ENCODE measurements around the gene TRH.

The TRH gene

GRCh38 chr3:129936757-129937156 lies 37.8 kb upstream of the TRH start:
- Histone ChIP-seq H3K4me1 (ENCODE audit: control insufficient read depth in 1 of 2, insufficient read depth in 1 of 2, low read depth in 1 of 2, low read length in 1 of 2) (peaks cover 3 to 13% of the 10 kb centered on the region in 2 experiments), H3K9me3 (no peaks in the 10 kb centered on the region), H3K27me3 (no peaks in the 10 kb centered on the region), H3K4me3 (ENCODE audit: low read depth in 1 of 2, low read length in 1 of 2) (peak overlapping the region; percentile 19 to 23), H3K27ac (peak overlapping the region; percentile 45), H3K36me3 (no peaks in the 10 kb centered on the region)
- TF ChIP-seq, protein P1, sequence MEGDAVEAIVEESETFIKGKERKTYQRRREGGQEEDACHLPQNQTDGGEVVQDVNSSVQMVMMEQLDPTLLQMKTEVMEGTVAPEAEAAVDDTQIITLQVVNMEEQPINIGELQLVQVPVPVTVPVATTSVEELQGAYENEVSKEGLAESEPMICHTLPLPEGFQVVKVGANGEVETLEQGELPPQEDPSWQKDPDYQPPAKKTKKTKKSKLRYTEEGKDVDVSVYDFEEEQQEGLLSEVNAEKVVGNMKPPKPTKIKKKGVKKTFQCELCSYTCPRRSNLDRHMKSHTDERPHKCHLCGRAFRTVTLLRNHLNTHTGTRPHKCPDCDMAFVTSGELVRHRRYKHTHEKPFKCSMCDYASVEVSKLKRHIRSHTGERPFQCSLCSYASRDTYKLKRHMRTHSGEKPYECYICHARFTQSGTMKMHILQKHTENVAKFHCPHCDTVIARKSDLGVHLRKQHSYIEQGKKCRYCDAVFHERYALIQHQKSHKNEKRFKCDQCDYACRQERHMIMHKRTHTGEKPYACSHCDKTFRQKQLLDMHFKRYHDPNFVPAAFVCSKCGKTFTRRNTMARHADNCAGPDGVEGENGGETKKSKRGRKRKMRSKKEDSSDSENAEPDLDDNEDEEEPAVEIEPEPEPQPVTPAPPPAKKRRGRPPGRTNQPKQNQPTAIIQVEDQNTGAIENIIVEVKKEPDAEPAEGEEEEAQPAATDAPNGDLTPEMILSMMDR (IDR thresholded peaks at IDR 0.05) = no peak

DNA sequence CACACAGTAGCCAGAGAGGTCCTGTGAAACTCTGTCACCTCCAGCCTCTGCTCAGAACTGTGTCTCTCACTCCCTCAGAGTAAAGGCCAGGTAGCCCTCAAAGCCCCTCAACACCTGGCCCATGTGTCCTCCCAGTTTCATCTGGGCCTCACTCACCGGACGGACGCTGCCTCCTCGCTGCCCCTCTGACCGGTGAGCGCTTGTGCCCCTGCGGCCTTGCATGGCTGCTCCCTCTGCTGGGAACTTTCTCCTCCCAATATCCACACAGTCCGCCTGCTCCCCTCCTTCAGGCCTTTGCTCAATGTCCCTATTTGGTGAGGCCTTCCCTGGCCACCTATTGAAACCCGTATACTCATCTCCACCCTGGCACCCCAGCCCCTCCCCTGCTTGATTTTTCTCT lies 36.8 kb upstream of the TRH start:
- H3K36me3 ChIP-seq = no peaks in the 10 kb centered on the region
- H3K4me1 ChIP-seq (ENCODE audit: control insufficient read depth in 1 of 2, insufficient read depth in 1 of 2, low read depth in 1 of 2, low read length in 1 of 2) = peaks cover 2 to 5% of the 10 kb centered on the region in 2 experiments
- no peaks in the 10 kb centered on the region for H3K27me3 ChIP-seq
- TF ChIP-seq, protein P1 (IDR thresholded peaks at IDR 0.05) = no peak
- H3K27ac ChIP-seq = no peak overlapping the region
- no peak overlapping the region for H3K4me3 ChIP-seq (ENCODE audit: low read depth in 1 of 2, low read length in 1 of 2)
- H3K9me3 ChIP-seq = no peaks in the 10 kb centered on the region

GRCh38 chr3:129938140-129938930 lies 36.2 kb upstream of the TRH start:
- Histone ChIP-seq H3K4me3 (ENCODE audit: low read depth in 1 of 2, low read length in 1 of 2) (no peak overlapping the region), H3K4me1 (ENCODE audit: control insufficient read depth in 1 of 2, insufficient read depth in 1 of 2, low read depth in 1 of 2, low read length in 1 of 2) (peaks cover 2 to 5% of the 10 kb centered on the region in 2 experiments), H3K36me3 (no peaks in the 10 kb centered on the region), H3K27ac (no peak overlapping the region), H3K27me3 (no peaks in the 10 kb centered on the region), H3K9me3 (no peaks in the 10 kb centered on the region)
- TF ChIP-seq, protein P1 (IDR thresholded peaks at IDR 0.05) = no peak

- Histone ChIP-seq H3K27me3 (no peaks in the 10 kb centered on the region), H3K4me1 (ENCODE audit: control insufficient read depth in 1 of 2, insufficient read depth in 1 of 2, low read depth in 1 of 2, low read length in 1 of 2) (no peaks in the 10 kb centered on the region), H3K27ac (no peak overlapping the region), H3K36me3 (no peaks in the 10 kb centered on the region), H3K9me3 (no peaks in the 10 kb centered on the region), H3K4me3 (ENCODE audit: low read depth in 1 of 2, low read length in 1 of 2) (no peak overlapping the region)
- TF ChIP-seq, protein P1 (IDR thresholded peaks at IDR 0.05) = no peak
Observed at GRCh38 chr3:129940086-129940485, 34.4 kb upstream of the TRH start.

DNA sequence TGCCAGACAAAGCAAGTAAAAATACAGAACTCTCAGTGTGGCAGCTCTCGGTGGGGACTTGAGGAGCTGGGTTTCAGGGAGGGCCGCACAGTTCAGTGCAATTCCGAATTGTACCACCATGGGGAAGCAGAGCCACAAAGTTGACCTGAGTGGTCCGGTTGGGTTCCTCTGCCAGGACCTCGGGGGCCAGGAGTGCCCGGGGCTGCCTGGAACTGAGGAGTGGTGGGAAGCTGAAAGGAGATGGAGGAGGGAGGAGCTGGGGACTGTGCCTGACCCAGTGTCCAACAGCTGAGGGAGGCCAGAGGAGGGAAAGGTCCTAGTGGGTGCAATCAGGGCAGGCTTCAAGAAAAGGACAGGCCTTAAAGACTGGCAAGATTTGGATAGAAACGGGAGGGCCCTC lies 32.2 kb upstream of the TRH start:
- Histone ChIP-seq H3K4me1 (ENCODE audit: control insufficient read depth in 1 of 2, insufficient read depth in 1 of 2, low read depth in 1 of 2, low read length in 1 of 2) (peaks cover 0 to under 1% of the 10 kb centered on the region in 2 experiments), H3K4me3 (ENCODE audit: low read depth in 1 of 2, low read length in 1 of 2) (no peak overlapping the region), H3K27me3 (no peaks in the 10 kb centered on the region), H3K36me3 (no peaks in the 10 kb centered on the region), H3K9me3 (no peaks in the 10 kb centered on the region), H3K27ac (no peak overlapping the region)
- TF ChIP-seq, protein P1 (IDR thresholded peaks at IDR 0.05) = peak; percentile 73

All from neutrophil (primary cell).